Stimulated activated CD4-positive, alpha-beta T cell treated with anti-CD3 and anti-CD28 coated beads, Interleukin-2, amount 100 ng/mL, for 24 hours (primary cell): ENCODE data around the gene IER5L.
"Not testable (repeated sequence)": the region's sequence is repeated elsewhere in the genome, so short reads cannot be mapped to it uniquely, and the experiment has no call there.

Experiments
- DNase-seq, 2 donors: peaks; one replicate each; pipeline ENCODE4 v3.0.0-alpha.2; 2020

Gene IER5L

DNA sequence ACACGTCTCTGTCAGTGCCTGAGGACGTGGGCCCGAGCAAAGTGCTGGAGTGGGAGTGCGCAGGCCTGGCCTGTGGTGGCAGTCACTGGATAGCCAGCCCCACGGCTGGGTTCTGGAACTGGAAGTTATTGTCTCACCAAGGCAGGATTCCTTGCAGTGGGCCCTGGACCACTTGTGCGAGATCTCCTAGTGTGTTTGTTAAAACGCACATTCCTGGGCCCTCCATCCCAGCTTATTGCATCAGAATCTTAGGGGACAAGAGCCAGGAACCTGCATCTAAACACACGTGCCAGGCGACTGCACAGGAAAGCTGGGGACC, 40.0 kb downstream of the IER5L start:
- DNase-seq, result no peak

DNA sequence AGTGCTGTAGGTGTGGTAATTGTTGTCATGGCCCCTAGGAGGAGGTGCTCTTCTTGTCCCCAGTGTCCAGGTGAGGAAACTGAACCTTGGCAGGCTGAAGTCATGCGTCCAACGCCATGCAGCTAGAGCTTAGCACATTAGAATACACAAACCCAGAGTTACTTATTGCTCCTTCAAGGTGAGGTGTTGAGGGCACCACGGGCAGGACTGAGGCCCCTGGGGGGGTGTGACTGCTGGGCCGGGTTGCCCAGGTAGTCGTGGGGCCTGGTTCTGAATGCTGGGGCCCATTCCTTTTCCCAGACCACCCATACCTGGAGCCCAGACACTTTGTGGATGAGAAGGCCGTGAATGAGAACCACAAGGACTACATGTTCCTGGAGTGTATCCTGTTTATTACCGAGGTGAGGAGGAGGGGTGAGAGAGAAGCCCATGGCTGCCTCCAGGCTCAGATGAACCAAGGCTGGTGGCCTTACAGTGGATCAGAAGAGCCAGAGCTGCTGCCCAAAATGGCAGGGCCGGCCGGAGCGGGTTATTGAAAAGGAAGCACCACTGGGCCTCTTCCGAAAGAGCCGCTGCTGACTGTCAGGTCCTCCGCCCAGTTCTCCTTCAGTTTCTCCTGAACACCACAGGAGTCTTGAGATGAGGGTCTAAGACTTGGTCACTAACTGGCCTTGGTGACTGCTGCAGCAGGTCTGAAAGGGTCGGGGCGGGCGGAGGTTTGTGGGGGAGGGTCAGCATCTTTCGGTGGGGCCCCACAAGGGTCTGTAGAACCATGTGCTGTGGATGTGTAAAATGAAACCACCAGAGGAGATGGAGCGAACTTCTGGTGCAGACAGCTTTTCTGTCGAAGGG, 40.5 kb downstream of the IER5L start:
- no peak for DNase-seq

GRCh38 chr9:129136446-129137035, 41.5 kb downstream of the IER5L start:
- no peak for DNase-seq

DNA sequence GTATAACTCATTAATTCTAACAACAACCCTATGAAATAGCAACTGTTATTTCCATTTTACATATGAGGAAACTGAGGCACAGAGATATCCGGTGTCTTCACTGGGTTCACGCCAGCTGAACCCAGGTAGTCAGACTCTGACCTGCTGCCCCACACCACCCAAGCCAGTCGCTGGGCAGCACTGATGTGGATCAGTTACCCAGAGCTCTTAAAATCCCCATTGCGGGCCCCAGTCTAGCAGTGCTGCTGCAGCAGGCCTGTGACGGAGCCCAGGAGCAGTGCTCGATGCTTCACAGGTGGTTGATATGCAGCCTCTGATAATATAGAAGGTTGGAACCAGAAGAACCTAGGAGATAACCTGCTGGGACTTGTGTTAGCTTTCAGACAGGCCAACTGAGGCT, 42.6 kb downstream of the IER5L start:
- DNase-seq, result no peak

- no peak for DNase-seq
Measured at GRCh38 chr9:129133082-129133481, 45.0 kb downstream of the IER5L start.

DNA sequence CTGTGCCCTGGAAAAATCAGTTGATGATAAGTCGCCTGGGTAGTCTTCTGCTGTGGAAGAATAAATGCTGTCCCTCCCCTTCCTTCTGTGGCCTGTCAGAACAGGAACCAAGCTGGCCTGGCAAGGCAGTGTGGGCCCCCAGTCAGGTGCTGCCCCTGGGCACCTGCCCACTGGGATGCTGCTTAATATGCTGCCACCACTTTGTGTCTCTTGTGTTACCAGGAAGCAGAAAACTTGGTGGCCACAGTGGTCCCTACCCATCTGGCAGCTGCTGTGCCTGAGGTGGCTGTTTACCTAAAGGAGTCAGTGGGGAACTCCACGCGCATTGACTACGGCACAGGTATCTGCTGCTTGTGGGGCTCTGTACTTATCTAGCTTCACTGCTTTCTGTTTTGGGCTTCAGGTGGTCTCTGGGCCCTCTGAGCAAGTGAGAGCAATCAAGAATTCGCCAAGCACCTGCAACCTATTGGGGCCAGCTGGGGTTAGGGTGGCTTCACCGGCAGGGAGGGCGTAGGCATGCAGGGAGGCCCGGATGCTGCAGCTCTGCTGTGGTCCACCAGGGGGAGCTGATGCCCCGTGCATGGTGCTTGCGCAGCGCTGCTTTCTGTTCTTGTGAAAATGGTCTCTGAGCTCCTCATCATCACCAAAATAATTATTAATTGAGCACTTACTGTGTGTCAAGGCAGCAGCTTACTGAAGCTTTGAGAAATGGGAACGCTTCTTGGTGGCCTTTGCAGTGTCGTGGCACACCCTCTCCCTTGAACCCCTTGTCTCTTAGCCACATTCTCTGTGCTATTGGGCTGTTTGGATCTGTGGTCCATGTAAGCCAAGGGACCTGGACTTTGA, 46.5 kb downstream of the IER5L start:
- peak; percentile 86 to 89 for DNase-seq

GRCh38 chr9:129130791-129131190, 47.3 kb downstream of the IER5L start:
- no peak for DNase-seq

DNA sequence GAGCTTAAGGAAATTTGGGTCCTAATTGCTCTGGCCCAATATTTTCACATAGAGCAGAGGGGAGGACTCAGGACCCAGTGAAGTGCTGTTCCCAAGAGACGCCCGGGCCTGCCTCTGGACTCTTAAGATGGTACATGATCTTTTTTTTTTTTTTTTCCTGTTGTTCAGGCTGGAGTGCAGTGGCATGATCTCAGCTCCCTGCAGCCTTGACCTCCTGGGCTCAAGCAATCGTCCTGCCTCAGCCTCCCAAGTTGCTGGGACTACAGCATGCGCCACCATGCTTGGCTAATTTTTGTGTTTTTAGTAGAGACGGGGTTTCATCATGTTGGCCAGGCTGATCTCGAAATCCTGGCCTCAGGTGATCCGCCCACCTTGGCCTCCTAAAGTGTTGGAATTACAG, 47.8 kb downstream of the IER5L start:
- DNase-seq, result not testable (repeated sequence)

GRCh38 chr9:129128689-129129088, 49.4 kb downstream of the IER5L start:
- DNase-seq, result no peak

- no peak for DNase-seq
Measured at GRCh38 chr9:129126749-129127618, 51.1 kb downstream of the IER5L start.
